Hematopoietic multipotent progenitor cell (in vitro differentiated cells): ENCODE data around the gene THRB. TPM values are rescaled to one million over a fixed set of nuclear protein-coding genes. Genes with fewer than 3 reads are reported as not detected.

ENCODE experiments used
- DNase-seq, 3 donors: peaks; one replicate each; pipeline ENCODE4 v3.0.0-alpha.2; 2011 to 2015; ENCODE audit warnings: low read depth in 2 of 3, low spot score in 2 of 3
- total RNA-seq: library from RNA; depleted of rRNA; stranded (reverse); fragments of >200 nt; gene quantifications from one replicate; pipeline ENCODE4 v1.2.3, GENCODE V29; 2012

THRB gene
- total RNA-seq, 1 donor, result 5.7 TPM

DNA sequence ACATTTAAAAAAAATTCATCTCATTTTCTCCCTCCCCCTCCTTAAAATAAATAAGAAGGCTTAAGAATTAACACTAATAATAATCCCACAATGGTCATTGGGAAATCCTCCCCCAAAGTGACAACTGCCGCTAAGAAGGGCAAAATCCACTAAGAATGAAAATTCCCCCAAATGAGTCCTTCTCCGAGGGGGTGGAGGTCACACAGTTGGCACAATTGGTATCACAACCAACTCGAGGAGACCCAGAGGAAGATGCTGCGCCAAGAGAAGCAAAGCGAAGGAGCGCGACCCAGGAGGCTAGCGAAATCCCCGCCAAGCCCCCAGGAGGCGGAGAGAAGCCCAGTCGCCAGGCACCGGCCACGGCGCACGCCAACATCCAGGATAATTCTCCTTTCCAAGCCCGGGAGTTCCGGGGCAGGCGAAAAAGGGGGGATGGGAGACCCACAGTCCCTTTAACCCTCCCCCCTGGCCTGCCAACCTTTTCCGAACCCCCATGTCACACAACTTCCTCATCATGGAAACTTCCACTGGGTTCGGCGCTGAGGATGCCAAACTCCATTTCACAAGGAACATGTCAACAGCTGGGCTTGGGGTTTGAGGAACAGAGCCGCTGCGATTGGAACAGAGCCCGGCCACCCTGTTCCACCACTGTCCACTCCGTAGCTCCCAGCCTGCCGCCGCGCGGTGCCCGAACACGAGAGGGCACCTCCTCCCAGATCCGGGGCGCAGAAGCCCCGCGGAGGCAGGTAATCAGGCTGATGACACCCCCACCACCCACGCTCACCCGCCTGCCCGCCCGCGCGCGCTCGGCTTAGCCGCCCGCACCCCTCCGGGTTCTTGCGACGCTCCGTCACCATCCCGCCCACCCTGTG is 668 bp downstream of the THRB start:
- peak in 2 of 3 donors; percentile 59 to 78 for DNase-seq

DNA sequence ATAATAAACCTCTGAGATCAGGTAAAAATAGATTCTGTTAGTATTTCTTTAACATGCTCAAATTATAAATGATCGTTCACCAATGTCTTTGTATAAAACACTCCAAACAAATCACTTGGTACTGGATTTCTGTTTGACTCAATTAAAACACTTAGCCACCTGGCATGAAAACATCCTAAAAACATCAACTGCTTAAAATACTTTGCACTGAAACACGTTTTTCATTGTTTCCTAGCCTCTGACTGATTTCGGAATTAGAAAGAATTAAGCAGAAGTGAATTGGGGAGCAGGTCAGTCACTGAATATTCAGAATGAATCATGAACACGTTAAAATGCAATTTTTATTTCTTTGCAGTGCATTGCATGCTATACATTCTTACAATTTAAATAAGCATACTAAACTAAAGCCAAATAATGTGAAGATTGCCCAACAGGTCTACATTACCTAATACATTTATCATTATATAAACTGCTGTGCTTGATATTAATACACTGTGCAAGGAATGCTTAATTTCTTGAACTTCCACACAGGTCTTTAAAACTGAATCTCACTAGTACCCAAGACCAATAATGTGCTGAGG is 1.6 kb downstream of the THRB start:
- DNase-seq, result no peak

DNA sequence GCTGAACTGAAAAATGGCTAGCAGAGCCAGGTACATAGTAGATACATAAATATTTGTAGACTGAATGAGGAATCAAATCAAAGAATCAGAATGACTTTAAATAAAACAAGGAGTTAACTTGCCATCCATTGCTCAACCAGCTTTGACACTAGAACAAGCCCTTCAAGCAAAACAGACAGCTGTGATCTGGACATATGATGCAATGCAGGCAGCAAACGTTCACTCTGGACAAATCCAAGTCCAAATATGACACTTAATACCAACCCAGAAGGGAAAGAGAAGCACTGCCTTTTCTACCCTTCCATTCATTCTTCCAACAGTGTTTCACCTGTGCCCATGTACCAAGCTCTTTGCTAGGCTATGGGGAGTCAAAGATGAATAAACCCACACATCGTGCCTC is 4.5 kb downstream of the THRB start:
- no peak for DNase-seq

DNA sequence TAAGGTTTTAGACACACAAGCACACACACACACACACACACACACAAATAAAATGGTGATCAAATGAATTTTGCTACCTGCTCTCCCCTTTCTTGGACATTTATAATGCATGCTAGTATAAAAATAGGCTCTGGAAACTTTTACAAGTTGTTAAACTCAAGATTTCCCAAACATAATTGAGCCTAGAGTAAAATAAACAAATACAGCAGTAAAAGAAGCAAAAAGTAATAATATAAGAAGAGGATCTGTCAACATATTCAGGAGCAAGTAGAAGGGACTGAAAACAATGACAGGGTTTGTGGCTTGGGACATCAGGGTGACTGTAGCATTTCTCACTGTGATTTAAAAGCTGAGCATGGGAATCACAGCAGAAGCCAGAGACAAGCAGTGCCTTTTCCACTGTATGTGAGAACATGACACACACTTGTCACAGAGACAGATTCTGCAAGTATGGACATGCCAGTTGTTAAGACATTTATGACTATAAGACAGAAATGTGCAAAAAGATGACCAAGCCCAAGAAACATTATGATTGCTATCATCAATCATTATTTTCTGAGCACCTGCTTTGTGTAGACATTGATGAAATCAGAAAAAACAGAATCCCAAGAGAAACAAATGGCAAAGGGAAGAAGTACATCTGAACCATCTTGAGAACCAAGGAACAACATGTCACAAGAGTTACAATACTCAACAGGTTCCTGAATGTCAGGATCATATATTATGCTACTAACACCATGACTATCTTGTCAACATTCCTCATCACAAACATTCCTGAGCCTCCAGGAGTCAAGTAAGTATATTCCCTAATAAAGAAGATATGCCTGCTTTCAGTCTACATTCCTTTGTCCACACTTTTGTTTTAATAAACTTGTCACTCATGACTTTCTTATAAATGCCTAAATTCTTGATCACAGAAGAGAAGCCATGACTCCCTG is 7.1 kb downstream of the THRB start:
- DNase-seq, result no peak

DNA sequence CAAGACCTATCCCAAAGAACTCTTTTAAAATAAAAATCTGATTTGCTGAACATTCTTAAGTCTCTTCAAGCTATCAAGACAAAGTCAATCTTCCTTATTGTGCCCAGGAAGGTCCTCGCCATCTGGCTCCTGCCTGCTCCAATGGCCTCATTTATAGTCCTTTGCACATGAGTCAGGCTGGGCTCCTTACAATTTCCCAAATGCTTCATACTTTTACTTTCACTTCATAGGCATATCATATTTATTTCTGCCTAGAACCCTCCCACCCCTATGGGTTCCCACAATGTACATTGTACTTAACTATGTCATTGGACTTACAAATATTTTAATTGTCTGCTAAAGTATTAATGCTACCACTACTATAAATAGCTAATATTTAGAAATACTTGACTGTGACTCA is 9.1 kb downstream of the THRB start:
- no peak for DNase-seq

DNA sequence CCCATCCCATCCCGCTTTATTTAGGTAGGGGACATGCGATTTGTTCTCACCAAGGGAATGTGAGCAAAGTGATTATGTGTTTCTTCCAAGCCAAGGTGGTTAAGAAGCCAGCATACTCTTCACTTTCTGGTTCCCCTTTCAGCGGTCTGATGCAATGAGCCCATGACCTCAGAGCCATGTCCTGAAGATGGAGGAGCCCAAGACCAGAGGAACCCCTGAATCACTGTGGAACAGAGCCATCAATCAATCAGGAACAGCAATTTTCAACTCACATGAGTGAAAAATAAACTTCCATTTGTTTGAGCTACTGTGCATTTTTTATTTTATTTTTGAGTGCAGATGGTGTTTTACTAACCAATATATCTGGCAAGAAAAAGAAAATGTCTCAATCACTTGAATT is 10.8 kb downstream of the THRB start:
- peak in 2 of 3 donors; percentile 43 to 72 for DNase-seq

DNA sequence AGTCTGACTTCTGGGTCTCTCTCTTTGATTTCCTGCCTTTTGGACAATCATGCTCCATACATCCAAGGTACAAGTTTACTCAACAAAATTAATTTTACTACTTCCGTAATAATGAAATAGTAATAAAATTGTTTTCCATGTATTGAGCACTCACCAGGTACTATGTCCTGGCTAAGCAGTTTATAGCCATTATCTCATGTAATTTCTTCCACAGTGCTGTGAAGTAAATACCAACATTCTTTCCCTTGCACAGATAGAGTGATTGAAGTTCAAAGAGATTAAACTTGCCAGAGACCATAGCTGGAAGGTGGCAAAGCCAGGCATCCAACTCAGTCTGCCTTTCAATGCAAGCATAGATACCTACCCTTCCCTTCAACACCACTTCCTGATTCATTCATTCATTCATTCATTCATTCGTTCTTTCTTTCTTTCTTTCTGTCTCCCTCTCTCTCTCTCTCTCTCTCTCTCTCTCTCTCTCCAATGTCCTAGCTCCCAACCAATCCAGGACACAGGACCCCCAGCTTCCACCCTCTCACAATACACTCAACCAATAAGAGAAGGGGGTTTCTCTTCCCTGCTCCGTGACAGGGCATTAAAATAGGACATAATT is 12.4 kb downstream of the THRB start:
- DNase-seq, result no peak

DNA sequence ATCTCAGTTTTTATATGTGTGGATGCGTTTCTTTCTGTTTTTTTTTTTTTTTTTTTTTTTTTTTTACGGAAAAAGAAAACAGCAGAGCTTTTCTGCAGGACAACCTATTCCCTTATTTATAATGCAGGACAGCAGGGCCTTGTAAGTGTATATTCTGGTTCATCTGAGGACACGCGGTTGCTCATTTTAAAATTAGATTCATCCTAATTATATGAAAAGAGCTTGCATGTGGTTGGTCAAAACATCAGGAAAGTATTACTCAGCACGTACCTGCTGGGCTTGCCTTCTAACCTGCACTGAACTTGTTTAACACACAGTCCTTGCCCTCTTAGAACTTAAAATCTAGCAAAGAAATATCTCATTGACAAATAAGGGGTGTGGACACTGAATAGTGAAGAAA is 13.5 kb downstream of the THRB start:
- DNase-seq, result no peak

DNA sequence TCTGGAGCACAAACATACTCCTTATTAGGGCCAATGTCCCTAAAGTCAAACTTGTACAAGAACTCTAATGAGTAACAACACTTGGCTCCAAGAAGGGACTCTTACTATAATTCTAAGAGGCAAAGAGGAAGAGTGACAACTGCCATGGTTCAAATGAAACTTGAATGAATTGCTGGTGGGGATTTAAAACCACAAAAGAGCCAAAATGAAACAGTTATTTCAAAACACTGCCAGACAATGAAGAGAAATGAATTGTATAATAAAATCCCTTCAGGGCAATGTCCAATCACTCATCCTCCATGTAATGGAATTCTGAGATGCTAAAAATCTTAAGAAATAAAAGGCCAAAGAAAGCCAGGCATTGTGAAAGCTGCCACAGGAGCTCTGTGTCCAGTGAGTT is 14.2 kb downstream of the THRB start:
- peak in 1 of 3 donors; percentile 10 for DNase-seq

DNA sequence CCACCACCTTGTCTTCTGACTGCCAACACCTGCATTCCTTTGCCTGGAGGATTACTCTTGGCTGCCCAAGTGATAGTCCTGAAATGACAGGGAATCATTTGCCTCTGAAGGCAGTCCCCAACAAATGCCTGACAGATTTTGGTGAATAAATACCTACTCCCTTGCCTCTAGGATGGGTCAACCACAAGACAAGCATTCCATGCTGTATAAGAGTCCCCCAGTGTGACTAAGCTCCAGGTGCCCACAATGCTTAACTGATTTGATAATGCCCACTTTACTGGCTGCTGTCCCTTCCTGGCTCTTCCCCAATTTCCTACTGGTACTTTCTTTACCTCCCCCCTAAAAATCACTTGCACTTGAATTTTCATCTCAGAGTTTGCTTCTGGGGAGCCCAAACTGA is 14.8 kb downstream of the THRB start:
- DNase-seq, result no peak

DNA sequence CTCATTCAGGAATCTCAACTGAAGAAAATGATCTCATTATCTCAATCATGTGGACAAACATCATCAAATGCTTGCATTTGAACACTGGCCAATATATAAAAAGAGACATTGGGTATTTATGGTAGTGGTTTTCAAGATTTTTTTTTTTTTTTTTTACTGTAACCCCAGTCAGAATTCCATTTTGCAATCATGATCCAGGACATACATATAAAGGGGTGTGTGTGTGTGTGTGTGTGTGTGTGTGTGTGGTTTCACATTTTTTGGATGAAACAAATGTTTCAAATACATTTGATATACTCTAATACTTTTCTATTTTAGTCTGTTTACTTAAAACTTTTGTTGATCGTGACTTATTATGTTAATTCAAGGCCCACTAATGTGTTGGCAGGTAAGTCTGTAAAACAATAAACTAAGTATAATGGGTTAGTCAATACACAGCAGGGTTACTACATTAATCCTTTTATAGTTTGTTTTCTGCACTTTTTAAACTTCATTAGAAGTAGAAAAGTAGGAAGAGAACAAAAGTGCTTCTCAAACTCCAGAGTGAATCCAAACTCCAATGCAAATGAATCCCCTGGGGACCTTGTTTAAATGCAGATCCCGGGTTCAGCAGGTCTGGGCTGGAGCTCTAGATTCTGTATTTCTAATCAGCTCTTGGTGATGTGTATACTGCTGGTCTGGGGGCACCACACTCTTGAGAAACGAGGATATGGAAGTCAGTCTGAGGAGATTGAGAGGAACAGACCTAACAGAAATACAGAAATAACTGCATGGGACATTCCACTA is 17.6 kb downstream of the THRB start:
- no peak for DNase-seq

DNA sequence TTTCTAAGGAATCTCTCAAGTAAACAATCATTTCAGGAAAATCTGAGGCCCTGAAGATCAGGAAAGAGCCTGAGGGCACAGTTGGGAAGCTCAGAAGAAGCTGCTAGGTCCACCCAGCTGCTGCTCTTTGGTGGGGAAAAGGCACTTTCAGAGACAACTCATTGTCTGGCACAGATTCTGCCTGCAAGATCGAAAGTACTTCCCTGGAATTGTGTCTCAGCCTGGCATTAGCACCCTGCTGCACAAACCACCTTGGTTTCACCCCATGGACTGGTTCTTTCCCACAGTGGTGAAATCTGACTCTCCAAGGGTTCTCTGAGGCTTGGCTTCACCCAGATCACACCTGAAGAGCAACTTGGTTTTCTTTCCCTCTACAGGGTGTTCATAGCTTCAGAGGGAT is 18.7 kb downstream of the THRB start:
- DNase-seq, result no peak

DNA sequence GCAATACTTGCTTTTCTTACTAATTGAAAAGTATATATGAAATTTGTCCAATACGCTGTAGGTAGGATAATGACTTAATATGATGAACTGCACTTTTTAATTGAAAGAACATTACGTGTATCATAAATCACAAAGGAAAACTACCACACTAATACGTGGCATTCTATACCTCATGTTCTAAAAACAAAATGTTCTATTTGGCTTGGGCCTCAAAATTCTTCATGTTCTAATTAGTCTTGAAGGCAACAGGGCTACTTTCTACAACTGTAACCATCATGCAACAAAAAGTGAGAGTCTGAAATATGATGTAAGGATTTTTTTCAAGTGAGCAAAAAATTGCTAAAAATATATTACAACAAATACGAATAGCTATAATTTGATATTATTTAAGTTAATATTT is 19.8 kb downstream of the THRB start:
- no peak for DNase-seq

DNA sequence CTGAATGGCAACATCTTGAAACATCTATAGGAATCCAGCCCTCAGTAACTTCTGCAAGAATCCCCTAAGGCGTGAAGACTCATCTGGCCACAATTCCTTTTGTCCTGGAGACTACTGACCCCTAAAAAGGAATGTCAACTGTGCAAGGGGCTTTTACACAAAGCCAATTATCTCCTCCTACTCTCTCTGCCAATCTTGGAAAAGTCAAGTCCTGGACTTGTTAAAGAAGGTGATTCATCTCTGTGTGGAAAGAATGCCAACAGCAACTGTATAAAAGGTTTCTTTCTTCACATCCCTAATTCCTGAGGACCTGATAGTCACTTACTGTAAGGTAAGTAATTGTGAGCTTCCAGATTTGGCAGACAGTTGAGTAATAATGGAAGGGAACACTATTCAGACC is 22.3 kb downstream of the THRB start:
- DNase-seq, result no peak

DNA sequence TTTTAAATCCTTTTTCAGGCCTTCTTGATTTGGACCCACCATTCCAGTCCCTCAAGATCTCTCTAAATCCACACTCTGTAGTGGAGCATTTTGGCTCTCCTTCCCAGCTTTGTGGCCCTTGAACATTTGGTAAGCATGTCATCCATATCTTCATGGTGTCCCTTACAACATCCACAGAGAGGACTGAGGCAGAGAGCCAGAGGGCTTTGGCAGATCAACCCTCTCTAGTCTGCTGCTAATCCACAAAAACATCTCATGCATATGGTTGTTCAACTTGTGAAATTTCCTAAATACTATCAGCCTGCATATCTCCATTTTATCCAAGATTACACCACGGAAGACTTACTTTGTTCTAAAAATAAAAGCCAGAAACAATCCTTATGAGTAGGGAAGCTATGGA is 23.2 kb downstream of the THRB start:
- DNase-seq, result no peak

DNA sequence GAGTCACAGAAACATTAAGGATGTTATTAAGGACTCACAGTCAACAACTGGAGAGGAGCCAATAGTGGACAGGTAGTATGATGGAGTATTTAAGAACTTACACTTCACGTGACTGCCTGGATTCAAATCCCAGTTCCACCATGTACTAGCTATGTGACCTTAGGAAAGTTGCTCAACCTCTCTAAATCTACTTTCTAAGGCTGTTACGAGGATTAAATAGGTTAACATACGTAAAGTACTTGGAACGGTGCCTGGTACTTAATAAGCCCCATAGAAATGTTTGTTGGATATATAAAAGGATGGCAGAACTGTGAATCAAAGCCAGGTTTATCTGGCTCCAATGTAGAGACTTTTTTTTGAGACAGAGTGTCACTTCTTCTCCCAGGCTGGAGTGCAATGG is 24.4 kb downstream of the THRB start:
- DNase-seq, result no peak

DNA sequence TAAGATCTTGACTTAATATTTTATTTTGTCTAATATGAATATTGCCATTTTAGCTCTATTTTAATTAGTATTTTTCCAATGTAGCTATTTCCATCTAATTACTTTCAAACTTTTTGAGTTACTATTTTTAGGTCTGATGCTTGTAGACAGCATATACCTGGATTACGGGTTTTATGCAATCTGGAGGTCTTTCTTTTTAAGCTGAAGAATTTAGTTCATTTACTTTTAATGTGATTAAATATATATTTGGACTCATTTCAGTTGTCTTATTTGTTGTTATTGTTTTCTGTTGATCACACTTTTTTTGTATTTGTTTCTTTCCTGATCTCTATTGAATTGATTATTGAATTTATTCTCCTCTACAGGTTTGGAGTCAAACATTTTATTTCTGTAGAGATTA is 30.3 kb downstream of the THRB start:
- DNase-seq, result no peak

DNA sequence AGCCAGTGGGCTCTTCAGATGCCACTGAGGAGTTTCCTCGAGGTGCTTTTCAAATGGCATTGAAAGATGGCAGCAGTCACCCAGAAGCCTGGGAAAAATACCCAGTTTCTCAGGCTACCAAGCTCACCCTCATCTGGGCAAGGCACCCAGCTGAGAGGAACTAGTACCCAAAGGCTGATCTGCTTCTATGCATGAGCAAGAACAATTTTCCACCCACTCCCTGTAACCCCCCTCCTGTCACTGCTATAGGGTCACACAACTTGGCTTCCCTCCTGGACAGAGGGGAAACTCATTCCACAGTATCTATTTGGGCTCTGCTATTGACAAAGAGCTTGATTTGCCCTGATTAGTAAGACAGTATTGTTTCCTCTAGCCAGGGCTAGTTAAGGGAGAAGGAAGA is 31.9 kb downstream of the THRB start:
- DNase-seq, result no peak

DNA sequence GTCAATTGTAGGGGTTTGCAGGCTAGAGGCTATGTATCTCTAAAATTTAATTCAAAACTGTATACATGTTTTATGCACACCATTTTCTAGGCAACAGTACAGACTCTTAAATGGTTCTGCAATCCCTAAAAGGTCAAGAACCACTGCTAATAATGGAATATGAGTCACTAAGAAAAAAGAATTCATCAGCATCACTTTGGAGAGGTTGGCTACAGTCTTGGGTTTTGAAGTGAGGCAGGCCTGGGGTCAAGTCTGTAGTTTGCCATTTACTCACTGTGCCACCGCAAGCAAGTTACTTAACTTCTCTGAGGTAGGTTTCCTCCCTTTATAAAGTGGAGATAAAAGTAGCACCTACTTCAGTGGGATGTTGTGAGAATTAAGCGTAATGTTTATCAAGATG is 33.7 kb downstream of the THRB start:
- DNase-seq, result no peak

DNA sequence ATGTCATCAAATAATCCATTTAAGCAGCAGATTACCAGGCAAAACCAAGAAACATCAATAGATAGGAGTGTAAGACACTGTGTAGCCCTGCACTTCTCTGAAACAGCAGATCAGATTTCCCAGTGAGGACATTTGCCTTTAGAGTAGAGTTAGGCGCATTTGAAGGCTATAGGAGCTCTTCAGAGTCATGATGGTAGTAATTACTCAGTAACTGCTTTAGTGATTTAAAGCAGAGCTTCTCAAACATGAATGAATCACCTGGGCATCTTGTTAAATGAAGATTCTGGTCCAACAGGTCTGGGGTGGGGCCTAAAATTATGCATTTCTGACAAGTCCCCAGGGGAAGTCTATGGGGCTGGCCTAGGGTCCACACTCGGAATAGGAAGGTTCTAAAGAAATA is 36.9 kb downstream of the THRB start:
- no peak for DNase-seq
